COR-L47 (cell line): ENCODE data around the gene SNX22.
"Not testable (repeated sequence)": the region's sequence is repeated elsewhere in the genome, so short reads cannot be mapped to it uniquely, and the experiment has no call there.

ENCODE experiments used
- DNase-seq: peaks from one replicate; lab custom pipeline; 2025; lab: John Stamatoyannopoulos, UW

Gene SNX22

GRCh38 chr15:64151727-64152506 is at the start of gene SNX22:
SNX22 (plus strand) TSS chr15:64151731; CDS start chr15:64151776, 45 bp downstream.
- DNase-seq, result peak; percentile 35

- DNase-seq, result no peak
These were observed 49.0 kb upstream of the SNX22 start for GRCh38 chr15:64102497-64102896.

- DNase-seq, result no peak
These were observed 46.3 kb upstream of the SNX22 start for GRCh38 chr15:64105113-64105704.

- no peak for DNase-seq
These were observed 44.2 kb upstream of the SNX22 start for GRCh38 chr15:64107337-64107736.

GRCh38 chr15:64110108-64110701 is 41.3 kb upstream of the SNX22 start:
- DNase-seq, result not testable (repeated sequence)

GRCh38 chr15:64110950-64111678 is 40.4 kb upstream of the SNX22 start:
- no peak for DNase-seq

- no peak for DNase-seq
These were observed 39.9 kb upstream of the SNX22 start for GRCh38 chr15:64111679-64112050.

GRCh38 chr15:64112073-64112772 is 39.3 kb upstream of the SNX22 start:
- DNase-seq, result no peak

GRCh38 chr15:64112904-64113303 is 38.6 kb upstream of the SNX22 start:
- DNase-seq, result no peak

- DNase-seq, result no peak
These were observed 33.6 kb upstream of the SNX22 start for GRCh38 chr15:64117759-64118487.

- DNase-seq, result not testable (repeated sequence)
These were observed 31.2 kb upstream of the SNX22 start for GRCh38 chr15:64120322-64120721.

GRCh38 chr15:64121614-64122013 is 29.9 kb upstream of the SNX22 start:
- DNase-seq, result no peak

GRCh38 chr15:64122444-64122843 is 29.1 kb upstream of the SNX22 start:
- DNase-seq, result no peak

- DNase-seq, result no peak
These were observed 28.6 kb upstream of the SNX22 start for GRCh38 chr15:64122936-64123351.

GRCh38 chr15:64125978-64126377 is 25.6 kb upstream of the SNX22 start:
- DNase-seq, result no peak

- no peak for DNase-seq
These were observed 23.8 kb upstream of the SNX22 start for GRCh38 chr15:64127521-64128270.

GRCh38 chr15:64130159-64130558 is 21.4 kb upstream of the SNX22 start:
- no peak for DNase-seq

- DNase-seq, result no peak
These were observed 20.0 kb upstream of the SNX22 start for GRCh38 chr15:64131547-64131946.

- DNase-seq, result no peak
These were observed 19.3 kb upstream of the SNX22 start for GRCh38 chr15:64132217-64132616.

GRCh38 chr15:64133623-64134344 is 17.7 kb upstream of the SNX22 start:
- DNase-seq, result no peak
